NCI-H526 treated with DMSO at 0.1 percent for 48 hours (cell line): ENCODE data around the gene MAGI2.

Experiments used
- DNase-seq: peaks from one replicate; lab custom pipeline; 2025; lab: John Stamatoyannopoulos, UW

Gene MAGI2

GRCh38 chr7:78178319-78178718 is 1275.1 kb downstream of the MAGI2 start:
- no peak for DNase-seq

- no peak for DNase-seq
Observed at GRCh38 chr7:78176171-78176570, 1277.3 kb downstream of the MAGI2 start.

GRCh38 chr7:78175330-78176100 is 1278.0 kb downstream of the MAGI2 start:
- DNase-seq: no peak

- DNase-seq: no peak
Observed at GRCh38 chr7:78173666-78174065, 1279.8 kb downstream of the MAGI2 start.

GRCh38 chr7:78172933-78173591 is 1280.4 kb downstream of the MAGI2 start:
- no peak for DNase-seq

- no peak for DNase-seq
Observed at GRCh38 chr7:78172267-78172757, 1281.2 kb downstream of the MAGI2 start.

GRCh38 chr7:78171398-78171797 is 1282.1 kb downstream of the MAGI2 start:
- DNase-seq: no peak

- DNase-seq: no peak
Observed at GRCh38 chr7:78170815-78171214, 1282.7 kb downstream of the MAGI2 start.

GRCh38 chr7:78169992-78170391 is 1283.5 kb downstream of the MAGI2 start:
- DNase-seq: no peak

- DNase-seq: no peak
Observed at GRCh38 chr7:78168865-78169264, 1284.6 kb downstream of the MAGI2 start.

GRCh38 chr7:78167860-78168259 is 1285.6 kb downstream of the MAGI2 start:
- DNase-seq: no peak

GRCh38 chr7:78165854-78166253 is 1287.6 kb downstream of the MAGI2 start:
- no peak for DNase-seq

- no peak for DNase-seq
Observed at GRCh38 chr7:78165454-78165853, 1288.0 kb downstream of the MAGI2 start.

GRCh38 chr7:78164459-78164858 is 1289.0 kb downstream of the MAGI2 start:
- DNase-seq: no peak

GRCh38 chr7:78161781-78162180 is 1291.7 kb downstream of the MAGI2 start:
- no peak for DNase-seq

- DNase-seq: no peak
Observed at GRCh38 chr7:78159545-78159944, 1293.9 kb downstream of the MAGI2 start.

GRCh38 chr7:78153285-78153684 is 1300.2 kb downstream of the MAGI2 start:
- DNase-seq: no peak

GRCh38 chr7:78151229-78151628 is 1302.2 kb downstream of the MAGI2 start:
- DNase-seq: no peak

GRCh38 chr7:78149787-78150186 is 1303.7 kb downstream of the MAGI2 start:
- DNase-seq: no peak

- no peak for DNase-seq
Observed at GRCh38 chr7:78148166-78148894, 1305.1 kb downstream of the MAGI2 start.

- DNase-seq: no peak
Observed at GRCh38 chr7:78146546-78146945, 1306.9 kb downstream of the MAGI2 start.

- DNase-seq: no peak
Observed at GRCh38 chr7:78143661-78144060, 1309.8 kb downstream of the MAGI2 start.
